IPS-18a (cell line): ENCODE data around the gene PTCH1.

ENCODE experiments used
- H3K27ac ChIP-seq: one replicate; pipeline ENCODE4 v1.5.1; 2013; ENCODE audit warnings: low read length
- H3K27me3 ChIP-seq: one replicate; pipeline ENCODE4 v1.6.1; 2013; ENCODE audit warnings: mild to moderate bottlenecking, low read length; ENCODE audit not compliant: control insufficient read depth, insufficient read depth
- H3K36me3 ChIP-seq: one replicate; pipeline ENCODE4 v1.6.1; 2013; ENCODE audit warnings: low read depth, low read length; ENCODE audit not compliant: control insufficient read depth
- H3K4me1 ChIP-seq: one replicate; pipeline ENCODE4 v1.6.1; 2013; ENCODE audit warnings: low read depth, low read length; ENCODE audit not compliant: control insufficient read depth
- H3K4me3 ChIP-seq: one replicate; pipeline ENCODE4 v1.5.1; 2013; ENCODE audit warnings: low read length
- H3K9ac ChIP-seq: one replicate; pipeline ENCODE4 v1.6.1; 2013; ENCODE audit warnings: mild to moderate bottlenecking, low read length, moderate library complexity
- H3K9me3 ChIP-seq: one replicate; pipeline ENCODE4 v1.6.1; 2013; ENCODE audit warnings: low read depth, low read length; ENCODE audit not compliant: control insufficient read depth

The PTCH1 gene

DNA sequence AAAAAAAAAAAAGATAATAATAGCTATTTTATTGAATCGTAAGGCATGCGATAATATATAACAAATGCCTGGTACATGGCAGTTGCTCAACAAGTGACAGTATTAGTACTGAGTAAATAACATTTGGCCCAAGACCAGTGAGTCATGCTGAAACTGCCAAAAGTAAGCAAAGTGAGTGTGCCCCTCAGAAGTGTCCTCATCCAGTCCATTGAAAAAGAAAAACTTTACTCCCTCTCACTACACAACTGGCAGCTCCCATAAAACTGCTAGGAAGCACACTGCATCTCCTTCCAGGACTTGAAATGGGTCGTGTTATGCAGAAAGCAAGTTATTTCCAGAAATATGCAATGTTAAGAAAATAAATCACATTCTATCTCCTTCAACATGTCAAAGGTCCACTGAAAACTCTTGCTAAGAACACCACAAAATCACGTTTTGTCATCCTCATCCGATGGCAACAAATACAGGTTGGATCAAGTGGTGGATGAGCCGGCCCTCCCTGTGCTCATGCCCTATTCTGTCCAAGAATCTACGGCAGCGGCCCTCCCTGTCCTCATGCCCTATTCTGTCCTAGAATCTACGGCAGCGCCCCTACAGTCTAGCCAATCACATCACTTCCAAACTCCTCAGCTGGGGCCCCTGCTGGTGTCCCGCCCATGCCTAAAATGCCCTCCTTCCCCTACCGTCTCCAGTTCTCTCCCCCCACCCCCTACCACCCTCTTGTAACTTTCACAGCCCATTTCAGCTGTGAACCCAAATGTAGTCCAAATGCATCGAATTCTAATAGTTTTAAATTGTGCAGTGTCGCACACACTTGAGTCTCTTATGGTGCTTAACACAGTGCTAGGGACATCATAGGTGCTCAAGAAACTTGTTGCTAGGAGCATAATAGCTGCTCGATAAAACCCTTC, 12.5 kb downstream of the PTCH1 start:
- no peak overlapping the region for H3K9ac ChIP-seq
- H3K27ac ChIP-seq = no peak overlapping the region
- H3K4me1 ChIP-seq = peaks cover 14% of the 10 kb centered on the region
- H3K27me3 ChIP-seq = no peaks in the 10 kb centered on the region
- H3K36me3 ChIP-seq = peaks cover 3% of the 10 kb centered on the region
- peak overlapping the region; percentile 55 for H3K4me3 ChIP-seq
- H3K9me3 ChIP-seq = no peaks in the 10 kb centered on the region

DNA sequence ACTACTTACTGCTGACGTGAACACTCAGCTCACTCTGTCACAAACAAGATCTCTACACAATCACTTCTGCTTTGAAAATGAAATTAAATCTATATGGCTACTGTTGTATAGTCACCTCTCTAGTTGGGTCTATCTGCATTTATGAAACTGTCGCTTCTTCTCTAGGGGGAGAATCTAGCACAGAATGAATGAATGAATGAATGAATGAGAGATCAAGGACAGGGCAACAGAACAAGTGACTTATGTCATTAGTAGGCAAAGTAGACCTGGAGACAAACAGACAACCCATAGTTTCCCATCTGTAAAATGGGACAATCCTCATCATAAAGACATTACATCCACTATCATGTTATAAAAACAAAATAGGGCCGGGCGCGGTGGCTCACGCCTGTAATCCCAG, 13.4 kb downstream of the PTCH1 start:
- H3K27me3 ChIP-seq = no peaks in the 10 kb centered on the region
- no peak overlapping the region for H3K4me3 ChIP-seq
- H3K9me3 ChIP-seq = no peaks in the 10 kb centered on the region
- no peak overlapping the region for H3K9ac ChIP-seq
- peaks cover 3% of the 10 kb centered on the region for H3K36me3 ChIP-seq
- peaks cover 14% of the 10 kb centered on the region for H3K4me1 ChIP-seq
- no peak overlapping the region for H3K27ac ChIP-seq

GRCh38 chr9:95502248-95502647, 14.5 kb downstream of the PTCH1 start:
- H3K9ac ChIP-seq = no peak overlapping the region
- no peaks in the 10 kb centered on the region for H3K27me3 ChIP-seq
- H3K4me3 ChIP-seq = no peak overlapping the region
- no peak overlapping the region for H3K27ac ChIP-seq
- peaks cover 3% of the 10 kb centered on the region for H3K36me3 ChIP-seq
- peaks cover 20% of the 10 kb centered on the region for H3K4me1 ChIP-seq
- H3K9me3 ChIP-seq = no peaks in the 10 kb centered on the region

- Histone ChIP-seq H3K27me3 (no peaks in the 10 kb centered on the region), H3K36me3 (peaks cover 3% of the 10 kb centered on the region), H3K9me3 (no peaks in the 10 kb centered on the region), H3K4me3 (no peak overlapping the region), H3K4me1 (peaks cover 37% of the 10 kb centered on the region), H3K9ac (no peak overlapping the region), H3K27ac (no peak overlapping the region)
These were observed 16.9 kb downstream of the PTCH1 start for GRCh38 chr9:95499847-95500246.

DNA sequence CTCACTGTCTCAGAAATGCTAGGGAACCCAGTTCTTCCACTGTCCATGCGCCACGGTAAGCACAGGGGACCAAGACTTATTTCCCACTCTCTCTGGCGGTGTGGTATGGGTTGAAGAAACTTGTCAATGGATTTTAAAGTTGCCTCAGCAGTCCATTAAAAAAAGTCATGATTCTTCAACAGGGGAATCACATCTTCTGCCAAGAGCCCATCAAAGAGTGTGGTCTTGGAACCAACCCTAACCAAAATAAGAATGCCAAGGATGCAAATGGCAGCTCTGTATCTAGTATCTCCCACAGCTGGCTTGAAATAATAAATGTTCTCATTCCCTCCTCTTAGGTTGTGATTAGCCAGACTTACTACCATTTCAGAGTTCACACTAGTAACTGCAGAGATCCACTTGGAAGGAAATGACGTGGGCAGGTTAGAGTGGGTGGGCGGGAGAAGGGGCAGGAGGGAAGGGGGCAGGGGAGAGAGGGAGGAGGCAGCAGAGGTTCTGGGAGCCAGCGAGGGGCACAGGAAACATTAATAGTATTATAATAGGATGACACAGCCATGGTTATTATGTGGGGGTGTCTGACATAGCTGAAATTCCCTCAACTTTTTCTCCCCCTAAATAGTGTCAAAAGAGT, 17.6 kb downstream of the PTCH1 start:
- H3K4me1 ChIP-seq = peaks cover 36% of the 10 kb centered on the region

DNA sequence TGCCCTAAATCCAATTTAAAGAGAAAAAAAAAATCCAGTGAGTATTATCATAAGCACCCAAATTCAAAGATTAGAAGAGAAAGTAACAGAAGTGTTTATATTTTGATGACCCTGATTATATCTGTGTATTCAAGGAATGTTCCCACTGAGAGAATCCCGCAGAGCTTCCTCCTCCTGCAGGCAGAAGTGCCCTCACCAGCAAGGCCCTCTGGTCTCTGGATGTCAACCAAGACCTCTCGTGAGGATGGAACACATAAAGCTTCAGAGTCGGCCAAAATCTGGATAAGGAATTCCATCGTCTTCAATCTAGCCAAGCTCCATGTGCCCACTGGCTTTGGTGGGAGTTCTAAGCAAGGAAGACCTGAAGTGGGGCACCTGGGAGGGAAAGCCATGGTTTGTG, 18.1 kb downstream of the PTCH1 start:
- H3K4me3 ChIP-seq = no peak overlapping the region
- peaks cover 34% of the 10 kb centered on the region for H3K4me1 ChIP-seq

More for the DNA sequence above, 17.6 kb downstream of the PTCH1 start:
- no peak overlapping the region for H3K4me3 ChIP-seq
- H3K27me3 ChIP-seq = no peaks in the 10 kb centered on the region
- H3K27ac ChIP-seq = no peak overlapping the region
- H3K36me3 ChIP-seq = peaks cover 3% of the 10 kb centered on the region
- H3K9me3 ChIP-seq = no peaks in the 10 kb centered on the region
- H3K9ac ChIP-seq = no peak overlapping the region

GRCh38 chr9:95497772-95498171, 19.0 kb downstream of the PTCH1 start:
- Histone ChIP-seq H3K27me3 (no peaks in the 10 kb centered on the region), H3K9ac (no peak overlapping the region), H3K36me3 (peaks cover 3% of the 10 kb centered on the region), H3K4me1 (peaks cover 34% of the 10 kb centered on the region), H3K9me3 (no peaks in the 10 kb centered on the region), H3K4me3 (no peak overlapping the region), H3K27ac (no peak overlapping the region)

More for the DNA sequence above, 18.1 kb downstream of the PTCH1 start:
- H3K9ac ChIP-seq = no peak overlapping the region
- no peaks in the 10 kb centered on the region for H3K9me3 ChIP-seq
- H3K27me3 ChIP-seq = no peaks in the 10 kb centered on the region
- peaks cover 3% of the 10 kb centered on the region for H3K36me3 ChIP-seq
- no peak overlapping the region for H3K27ac ChIP-seq

GRCh38 chr9:95496687-95497086, 20.1 kb downstream of the PTCH1 start:
- no peaks in the 10 kb centered on the region for H3K9me3 ChIP-seq
- no peak overlapping the region for H3K9ac ChIP-seq
- H3K27me3 ChIP-seq = no peaks in the 10 kb centered on the region
- H3K4me3 ChIP-seq = no peak overlapping the region
- H3K4me1 ChIP-seq = peaks cover 34% of the 10 kb centered on the region
- no peak overlapping the region for H3K27ac ChIP-seq
- no peaks in the 10 kb centered on the region for H3K36me3 ChIP-seq

DNA sequence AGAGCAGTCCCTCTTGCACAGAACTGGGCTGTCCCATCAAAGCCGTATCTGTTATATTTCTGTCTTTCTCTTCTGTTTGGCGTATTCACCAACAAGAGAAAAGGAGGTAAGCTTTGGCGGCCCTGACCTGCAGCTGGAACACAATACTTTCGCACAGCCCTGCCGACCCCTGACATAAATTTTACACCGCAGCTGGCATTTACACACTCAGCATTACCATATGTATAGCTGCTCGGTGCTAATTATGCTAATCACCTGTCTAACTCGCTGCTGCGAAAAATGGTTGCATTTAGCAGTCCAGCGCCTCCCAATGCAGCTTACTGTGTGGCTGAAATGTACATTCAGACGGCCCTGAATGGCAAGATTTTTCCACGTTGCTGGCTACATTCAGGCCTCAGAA, 20.8 kb downstream of the PTCH1 start:
- Histone ChIP-seq H3K36me3 (no peaks in the 10 kb centered on the region), H3K27me3 (no peaks in the 10 kb centered on the region), H3K27ac (no peak overlapping the region), H3K9ac (no peak overlapping the region), H3K9me3 (no peaks in the 10 kb centered on the region), H3K4me3 (peak overlapping the region; percentile 12), H3K4me1 (peaks cover 34% of the 10 kb centered on the region)

DNA sequence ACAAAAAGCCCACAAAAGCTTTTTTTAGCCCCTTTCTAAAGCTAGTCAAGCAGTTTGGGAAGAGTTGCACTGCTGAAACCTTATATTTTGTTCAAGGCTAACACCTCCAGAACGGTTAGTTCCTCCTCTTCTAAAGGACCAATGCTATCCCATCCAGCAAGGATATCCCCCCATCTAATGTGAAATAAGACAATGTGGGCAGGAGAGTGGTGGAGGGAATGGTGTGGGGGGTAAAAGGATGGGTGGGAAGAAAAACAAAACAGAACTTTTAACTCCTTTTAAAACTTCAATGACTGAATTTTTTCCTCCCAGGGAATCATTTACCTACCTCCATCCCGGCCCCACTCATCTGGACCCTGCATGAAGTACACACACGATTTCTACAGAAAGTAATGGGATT, 21.2 kb downstream of the PTCH1 start:
- Histone ChIP-seq H3K9ac (no peak overlapping the region), H3K27ac (no peak overlapping the region), H3K4me3 (no peak overlapping the region), H3K4me1 (peaks cover 34% of the 10 kb centered on the region), H3K27me3 (no peaks in the 10 kb centered on the region), H3K36me3 (no peaks in the 10 kb centered on the region), H3K9me3 (no peaks in the 10 kb centered on the region)

GRCh38 chr9:95494416-95495371, 22.1 kb downstream of the PTCH1 start:
- Histone ChIP-seq H3K27me3 (no peaks in the 10 kb centered on the region), H3K4me3 (no peak overlapping the region), H3K27ac (no peak overlapping the region), H3K36me3 (no peaks in the 10 kb centered on the region), H3K9ac (no peak overlapping the region), H3K9me3 (no peaks in the 10 kb centered on the region), H3K4me1 (peaks cover 34% of the 10 kb centered on the region)
